Activated CD4-positive, alpha-beta memory T cell treated with anti-CD3 and anti-CD28 coated beads for 36 hours (primary cell): Measurements from ENCODE around the gene GSC. TPM values are rescaled to one million over a fixed set of nuclear protein-coding genes. Genes with fewer than 3 reads are reported as not detected.

Source experiments
- CTCF ChIA-PET: fragments of 350-600 bp; sonication (Branson Sonifier 250); formaldehyde crosslinking; loops from one replicate; lab custom pipeline; 2021; ENCODE audit warnings: antibody characterized with exemption, inconsistent platforms; lab: Charles Lee
- POLR2A ChIA-PET: fragments of 350-600 bp; sonication (Branson Sonifier 250); formaldehyde crosslinking; loops from one replicate; lab custom pipeline; 2021; ENCODE audit warnings: antibody characterized with exemption; lab: Charles Lee
- DNase-seq: peaks from one replicate; pipeline ENCODE4 v3.0.0-alpha.2; 2020
- H3K27ac Mint-ChIP-seq: one replicate; pipeline ENCODE4 v1.8.0; 2021; ENCODE audit warnings: mixed read lengths
- H3K27me3 Mint-ChIP-seq: one replicate; pipeline ENCODE4 v1.8.0; 2021; ENCODE audit warnings: mixed read lengths
- H3K36me3 Mint-ChIP-seq: one replicate; pipeline ENCODE4 v1.8.0; 2021; ENCODE audit warnings: mixed read lengths
- H3K4me1 Mint-ChIP-seq: one replicate; pipeline ENCODE4 v1.8.0; 2021; ENCODE audit warnings: low read depth, mixed read lengths
- H3K4me3 Mint-ChIP-seq: one replicate; pipeline ENCODE4 v1.8.0; 2021; ENCODE audit warnings: mild to moderate bottlenecking, mixed read lengths
- H3K9me3 Mint-ChIP-seq: one replicate; pipeline ENCODE4 v1.8.0; 2021; ENCODE audit warnings: mixed read lengths
- intact Hi-C: fragments of 100-400 bp; cut with micrococcal nuclease; formaldehyde crosslinking; loops from one replicate; pipeline ENCODE4 v1.15.1; 2023
- total RNA-seq, 2 experiments: library from RNA; stranded (reverse); gene quantifications; one replicate each; pipeline ENCODE4 v1.2.3, GENCODE V29; 2021

Gene GSC
- total RNA-seq, 2 experiments from 2014 or later, result not detected

GRCh38 chr14:94722397-94722796, 47.5 kb downstream of the GSC start:
- Mint-ChIP-seq H3K36me3 (no peaks in the 10 kb centered on the region), H3K27ac (no peak overlapping the region), H3K4me3 (no peak overlapping the region), H3K4me1 (no peaks in the 10 kb centered on the region), H3K27me3 (peaks cover 2% of the 10 kb centered on the region), H3K9me3 (no peaks in the 10 kb centered on the region)
- intact Hi-C loops, result no loop called here
- no peak for DNase-seq
- CTCF ChIA-PET, result no interaction called here
- POLR2A ChIA-PET, result no interaction called here

Other genes with a start within 250 kb of the GSC start
- gene SERPINA4, start 208.7 kb downstream of the GSC start, total RNA-seq, result not detected
- gene SERPINA5, start 188.7 kb downstream of the GSC start, total RNA-seq, result not detected
- gene SERPINA3, start 157.7 kb downstream of the GSC start, total RNA-seq, result not detected